ENCODE results near the gene PPARG.
"Not testable (repeated sequence)": the region's sequence is repeated elsewhere in the genome, so short reads cannot be mapped to it uniquely, and the experiment has no call there.

The PPARG gene

DNA sequence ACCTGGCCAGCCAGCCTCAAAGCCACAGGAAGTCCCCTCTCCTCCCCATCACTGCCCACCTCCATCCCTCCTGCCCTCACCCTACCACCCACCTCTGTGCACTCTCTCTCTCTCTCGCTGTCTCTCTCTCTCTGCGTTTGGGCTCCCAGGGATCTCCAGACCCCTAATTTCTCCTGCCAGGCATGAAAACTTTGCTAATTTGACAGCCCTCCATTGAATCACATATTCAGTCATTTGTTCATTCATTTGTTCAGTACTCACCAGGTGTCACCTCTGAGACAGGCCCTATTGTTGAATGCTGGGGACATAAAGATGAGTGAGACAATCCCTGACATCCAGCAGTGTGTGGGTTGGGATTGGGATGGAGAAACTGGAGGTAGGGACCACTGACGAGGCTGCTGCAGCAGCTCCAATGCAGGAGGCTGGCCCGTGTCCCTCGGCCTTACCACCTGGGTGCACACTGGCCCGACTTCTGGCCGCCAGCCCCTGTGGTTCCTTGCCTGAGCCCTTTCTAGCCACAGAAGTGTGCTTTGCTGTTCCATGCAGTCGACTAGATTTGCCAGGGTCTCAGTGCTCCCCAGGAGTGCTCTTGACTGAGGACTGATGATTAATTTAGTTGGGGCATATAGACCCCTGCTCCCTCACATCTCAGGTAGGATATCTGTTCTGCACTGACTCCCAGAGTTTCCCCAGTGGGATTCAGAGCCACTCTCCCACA lies 156.8 kb downstream of the PPARG start:
- Histone ChIP-seq H3K9ac (ENCODE audit: low read depth, low read length) (no peak overlapping the region), H3K4me3 (ENCODE audit: low read depth, low read length) (no peak overlapping the region), H3K4me1 (ENCODE audit: control insufficient read depth, insufficient read depth, low read length) (peaks cover 4% of the 10 kb centered on the region), H3K27me3 (ENCODE audit: control insufficient read depth, insufficient read depth, low read length) (peaks cover 3% of the 10 kb centered on the region), H3K36me3 (ENCODE audit: control insufficient read depth, insufficient read depth, low read length) (no peaks in the 10 kb centered on the region), H3K9me3 (ENCODE audit: control insufficient read depth, insufficient read depth, low read length) (no peaks in the 10 kb centered on the region)

- H3K9me3 ChIP-seq (ENCODE audit: control insufficient read depth, insufficient read depth, low read length): no peaks in the 10 kb centered on the region
- peaks cover 3% of the 10 kb centered on the region for H3K27me3 ChIP-seq (ENCODE audit: control insufficient read depth, insufficient read depth, low read length)
- peaks cover 4% of the 10 kb centered on the region for H3K4me1 ChIP-seq (ENCODE audit: control insufficient read depth, insufficient read depth, low read length)
- no peak overlapping the region for H3K4me3 ChIP-seq (ENCODE audit: low read depth, low read length)
- H3K36me3 ChIP-seq (ENCODE audit: control insufficient read depth, insufficient read depth, low read length): no peaks in the 10 kb centered on the region
- H3K9ac ChIP-seq (ENCODE audit: low read depth, low read length): no peak overlapping the region
Observed at GRCh38 chr3:12446298-12446697, 157.4 kb downstream of the PPARG start.

- Histone ChIP-seq H3K36me3 (ENCODE audit: control insufficient read depth, insufficient read depth, low read length) (no peaks in the 10 kb centered on the region), H3K27me3 (ENCODE audit: control insufficient read depth, insufficient read depth, low read length) (peaks cover 3% of the 10 kb centered on the region), H3K9ac (ENCODE audit: low read depth, low read length) (no peak overlapping the region), H3K4me1 (ENCODE audit: control insufficient read depth, insufficient read depth, low read length) (peaks cover 4% of the 10 kb centered on the region), H3K9me3 (ENCODE audit: control insufficient read depth, insufficient read depth, low read length) (no peaks in the 10 kb centered on the region), H3K4me3 (ENCODE audit: low read depth, low read length) (no peak overlapping the region)
Observed at GRCh38 chr3:12447075-12447474, 158.2 kb downstream of the PPARG start.

DNA sequence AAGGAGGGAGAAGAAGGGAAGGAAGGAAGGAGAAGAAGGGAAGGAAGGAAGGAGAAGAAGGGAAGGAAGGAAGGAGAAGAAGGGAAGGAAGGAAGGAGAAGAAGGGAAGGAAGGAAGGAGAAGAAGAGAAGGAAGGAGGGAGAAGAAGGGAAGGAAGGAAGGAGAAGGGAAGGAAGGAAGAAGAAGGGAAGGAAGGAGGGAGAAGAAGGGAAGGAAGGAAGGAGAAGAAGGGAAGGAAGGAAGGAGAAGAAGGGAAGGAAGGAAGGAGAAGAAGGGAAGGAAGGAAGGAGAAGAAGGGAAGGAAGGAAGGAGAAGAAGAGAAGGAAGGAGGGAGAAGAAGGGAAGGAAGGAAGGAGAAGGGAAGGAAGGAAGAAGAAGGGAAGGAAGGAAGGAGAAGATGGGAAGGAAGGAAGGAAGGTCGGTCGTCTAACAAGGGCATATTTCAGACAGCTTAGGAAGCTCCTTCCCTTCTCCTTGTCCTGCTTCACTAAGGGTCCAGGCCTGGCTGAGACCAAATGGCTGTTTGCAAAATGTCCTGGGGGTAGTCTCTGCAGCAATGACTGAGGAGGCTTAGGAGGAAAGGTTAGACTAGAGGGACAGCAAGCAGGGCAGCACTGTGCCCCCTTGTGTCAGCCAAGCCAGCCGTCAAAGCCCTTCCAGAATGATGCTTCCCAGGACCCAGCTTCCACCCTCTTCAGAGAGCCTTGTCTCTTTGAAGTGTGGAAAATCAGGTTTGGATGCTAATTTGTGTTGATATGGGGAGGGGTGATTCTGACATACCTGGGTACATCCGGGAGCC lies 159.7 kb downstream of the PPARG start:
- H3K4me3 ChIP-seq (ENCODE audit: low read depth, low read length); H3K4me1 ChIP-seq (ENCODE audit: control insufficient read depth, insufficient read depth, low read length); H3K9ac ChIP-seq (ENCODE audit: low read depth, low read length); H3K27me3 ChIP-seq (ENCODE audit: control insufficient read depth, insufficient read depth, low read length); H3K9me3 ChIP-seq (ENCODE audit: control insufficient read depth, insufficient read depth, low read length); H3K36me3 ChIP-seq (ENCODE audit: control insufficient read depth, insufficient read depth, low read length): not testable (repeated sequence)

DNA sequence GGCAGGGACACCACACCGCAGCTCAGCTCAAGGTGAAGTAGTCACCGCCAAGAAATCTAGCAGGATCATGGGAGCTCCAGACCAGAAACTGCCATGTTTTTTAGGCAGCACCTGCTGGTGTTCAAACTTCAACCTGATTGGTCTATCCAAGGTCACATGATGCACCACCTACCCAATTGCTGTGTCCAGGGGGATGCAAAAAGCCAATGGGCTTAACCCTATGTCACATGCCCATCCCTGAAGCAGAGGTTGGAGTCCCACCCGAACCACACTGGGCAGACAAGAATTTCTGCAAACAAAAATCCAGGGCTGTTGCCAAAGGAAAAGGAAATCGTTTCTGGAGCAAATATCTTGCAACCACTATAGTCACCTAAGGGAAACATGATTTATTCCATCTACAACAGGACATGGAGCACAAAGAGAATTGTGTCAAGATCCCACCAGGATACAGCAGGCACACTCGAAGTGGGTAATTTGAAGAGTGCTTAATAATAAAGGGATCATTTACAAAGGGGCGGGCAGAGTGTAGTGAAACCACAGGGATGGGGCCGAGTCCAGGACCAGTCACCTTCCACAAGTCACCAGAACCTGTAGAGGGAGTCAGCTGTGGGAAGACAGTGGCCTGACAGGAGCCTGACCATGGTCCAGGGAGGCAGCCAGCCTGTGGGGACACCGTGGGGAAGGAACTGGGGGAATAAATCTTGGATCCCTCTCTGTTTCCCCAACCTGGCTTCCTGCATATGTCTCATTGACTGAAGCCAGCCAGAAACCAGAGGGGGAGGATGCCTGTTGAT lies 161.2 kb downstream of the PPARG start:
- H3K9me3 ChIP-seq (ENCODE audit: control insufficient read depth, insufficient read depth, low read length): no peaks in the 10 kb centered on the region
- no peaks in the 10 kb centered on the region for H3K4me1 ChIP-seq (ENCODE audit: control insufficient read depth, insufficient read depth, low read length)
- no peaks in the 10 kb centered on the region for H3K27me3 ChIP-seq (ENCODE audit: control insufficient read depth, insufficient read depth, low read length)
- H3K9ac ChIP-seq (ENCODE audit: low read depth, low read length): no peak overlapping the region
- H3K4me3 ChIP-seq (ENCODE audit: low read depth, low read length): no peak overlapping the region
- no peaks in the 10 kb centered on the region for H3K36me3 ChIP-seq (ENCODE audit: control insufficient read depth, insufficient read depth, low read length)

DNA sequence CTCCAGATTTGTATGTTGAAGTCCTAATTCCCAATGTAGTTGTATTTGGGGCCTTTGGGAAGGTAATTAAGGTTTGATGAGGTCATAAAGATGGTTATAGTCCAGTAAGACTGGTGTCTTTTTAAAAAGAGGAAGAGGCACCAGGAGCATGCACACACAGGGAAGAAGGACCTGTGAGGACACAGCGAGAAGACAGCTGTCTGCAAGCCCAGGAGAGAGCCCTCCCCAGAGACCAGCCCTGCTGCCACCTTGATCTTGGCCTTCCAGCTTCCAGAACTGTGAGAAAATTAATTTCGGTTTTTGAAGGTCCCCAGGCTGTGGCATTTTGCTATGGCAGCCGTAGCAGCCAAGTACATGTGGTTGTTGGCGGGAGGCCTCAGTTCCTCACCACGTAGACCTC lies 162.6 kb downstream of the PPARG start:
- Histone ChIP-seq H3K4me3 (ENCODE audit: low read depth, low read length) (no peak overlapping the region), H3K27me3 (ENCODE audit: control insufficient read depth, insufficient read depth, low read length) (no peaks in the 10 kb centered on the region), H3K9me3 (ENCODE audit: control insufficient read depth, insufficient read depth, low read length) (no peaks in the 10 kb centered on the region), H3K36me3 (ENCODE audit: control insufficient read depth, insufficient read depth, low read length) (no peaks in the 10 kb centered on the region), H3K4me1 (ENCODE audit: control insufficient read depth, insufficient read depth, low read length) (no peaks in the 10 kb centered on the region), H3K9ac (ENCODE audit: low read depth, low read length) (no peak overlapping the region)

- no peaks in the 10 kb centered on the region for H3K4me1 ChIP-seq (ENCODE audit: control insufficient read depth, insufficient read depth, low read length)
- no peaks in the 10 kb centered on the region for H3K27me3 ChIP-seq (ENCODE audit: control insufficient read depth, insufficient read depth, low read length)
- H3K9me3 ChIP-seq (ENCODE audit: control insufficient read depth, insufficient read depth, low read length): no peaks in the 10 kb centered on the region
- no peaks in the 10 kb centered on the region for H3K36me3 ChIP-seq (ENCODE audit: control insufficient read depth, insufficient read depth, low read length)
- H3K4me3 ChIP-seq (ENCODE audit: low read depth, low read length): no peak overlapping the region
- no peak overlapping the region for H3K9ac ChIP-seq (ENCODE audit: low read depth, low read length)
Observed at GRCh38 chr3:12451960-12452359, 163.1 kb downstream of the PPARG start.

DNA sequence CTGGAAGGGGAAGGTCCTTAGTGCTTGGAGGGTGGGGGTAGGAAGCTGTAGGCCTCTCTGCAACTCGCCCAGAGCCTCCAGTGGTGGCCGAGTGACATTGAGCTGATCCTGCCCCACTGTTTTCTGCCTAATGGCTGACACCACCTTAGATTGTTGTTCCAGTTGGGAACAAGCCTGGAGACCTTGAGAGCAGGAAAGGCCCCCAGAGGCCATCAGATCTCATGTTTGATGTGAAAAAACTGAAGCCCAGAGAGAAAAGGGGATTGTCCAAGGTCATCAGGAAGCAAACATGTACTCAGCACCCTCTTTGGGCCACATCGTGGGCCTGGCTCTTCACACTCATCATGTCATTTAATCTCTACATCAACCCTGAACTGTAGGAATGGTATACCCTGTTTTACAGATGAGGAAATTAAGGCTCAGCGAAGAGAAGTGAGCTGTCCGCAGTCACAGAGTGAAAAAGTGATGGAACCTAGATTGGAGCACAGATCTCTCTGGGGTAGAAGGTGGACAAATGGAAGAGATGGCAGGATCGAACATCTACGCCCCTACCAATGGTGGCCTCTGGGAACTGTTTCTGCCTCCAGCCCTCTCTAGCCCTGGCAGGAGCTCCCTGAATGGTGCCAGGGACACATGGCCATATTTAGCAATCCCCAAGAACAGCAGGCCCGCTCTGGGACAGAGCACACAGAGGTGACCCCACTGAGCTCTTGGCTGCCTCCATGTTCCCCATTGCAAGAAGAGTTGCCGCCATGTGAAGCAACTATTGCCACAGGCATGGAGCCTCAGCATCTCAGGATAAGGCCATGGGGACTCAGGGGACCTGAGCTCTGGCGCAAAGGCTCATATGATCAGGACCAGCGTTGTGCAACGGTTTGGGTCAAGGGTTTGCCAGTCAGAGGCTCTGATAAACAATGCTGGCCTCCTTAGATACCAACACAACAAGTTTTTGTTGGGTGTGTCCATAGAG lies 163.8 kb downstream of the PPARG start:
- H3K9me3 ChIP-seq (ENCODE audit: control insufficient read depth, insufficient read depth, low read length): no peaks in the 10 kb centered on the region
- H3K4me3 ChIP-seq (ENCODE audit: low read depth, low read length): no peak overlapping the region
- H3K4me1 ChIP-seq (ENCODE audit: control insufficient read depth, insufficient read depth, low read length): no peaks in the 10 kb centered on the region
- no peak overlapping the region for H3K9ac ChIP-seq (ENCODE audit: low read depth, low read length)
- H3K27me3 ChIP-seq (ENCODE audit: control insufficient read depth, insufficient read depth, low read length): no peaks in the 10 kb centered on the region
- H3K36me3 ChIP-seq (ENCODE audit: control insufficient read depth, insufficient read depth, low read length): no peaks in the 10 kb centered on the region

GRCh38 chr3:12454076-12454815 lies 165.4 kb downstream of the PPARG start:
- no peak overlapping the region for H3K4me3 ChIP-seq (ENCODE audit: low read depth, low read length)
- H3K27me3 ChIP-seq (ENCODE audit: control insufficient read depth, insufficient read depth, low read length): no peaks in the 10 kb centered on the region
- no peaks in the 10 kb centered on the region for H3K4me1 ChIP-seq (ENCODE audit: control insufficient read depth, insufficient read depth, low read length)
- H3K9ac ChIP-seq (ENCODE audit: low read depth, low read length): no peak overlapping the region
- H3K36me3 ChIP-seq (ENCODE audit: control insufficient read depth, insufficient read depth, low read length): no peaks in the 10 kb centered on the region
- H3K9me3 ChIP-seq (ENCODE audit: control insufficient read depth, insufficient read depth, low read length): no peaks in the 10 kb centered on the region

DNA sequence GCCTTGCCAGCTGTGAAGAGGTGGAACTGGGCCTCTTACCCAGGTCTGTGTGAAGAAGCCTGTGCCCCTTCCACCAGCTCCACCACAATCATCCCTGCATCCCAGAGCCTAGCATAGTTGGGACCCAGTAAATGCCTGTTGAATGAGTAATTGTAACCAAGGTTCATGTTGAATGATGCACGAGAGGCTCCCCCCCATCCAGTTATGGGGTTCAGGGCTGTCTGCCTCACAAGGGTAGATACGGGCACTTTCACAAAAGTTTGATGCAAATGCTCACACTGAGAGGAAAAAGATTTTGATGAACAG lies 165.9 kb downstream of the PPARG start:
- Histone ChIP-seq H3K27me3 (ENCODE audit: control insufficient read depth, insufficient read depth, low read length) (no peaks in the 10 kb centered on the region), H3K9ac (ENCODE audit: low read depth, low read length) (no peak overlapping the region), H3K4me3 (ENCODE audit: low read depth, low read length) (no peak overlapping the region), H3K36me3 (ENCODE audit: control insufficient read depth, insufficient read depth, low read length) (no peaks in the 10 kb centered on the region), H3K4me1 (ENCODE audit: control insufficient read depth, insufficient read depth, low read length) (no peaks in the 10 kb centered on the region), H3K9me3 (ENCODE audit: control insufficient read depth, insufficient read depth, low read length) (no peaks in the 10 kb centered on the region)
